Measurements from ENCODE around the gene SLC22A3. TPM values are rescaled to one million over a fixed set of nuclear protein-coding genes. Genes with fewer than 3 reads are reported as not detected.

Gene SLC22A3
- total RNA-seq, 1 donor from 2014 or later, result 0.18 TPM

GRCh38 chr6:160457823-160458222 lies 109.6 kb downstream of the SLC22A3 start:
- TF ChIP-seq CTCF (IDR thresholded peaks at IDR 0.05; ENCODE audit: unreplicated experiment), result no peak
- Mint-ChIP-seq H3K36me3 (ENCODE audit: low read depth, unreplicated experiment) (no peaks in the 10 kb centered on the region), H3K27me3 (ENCODE audit: unreplicated experiment) (no peaks in the 10 kb centered on the region), H3K4me3 (ENCODE audit: unreplicated experiment) (no peak overlapping the region), H3K9me3 (ENCODE audit: unreplicated experiment) (no peaks in the 10 kb centered on the region), H3K4me1 (ENCODE audit: unreplicated experiment) (peaks cover 3% of the 10 kb centered on the region), H3K27ac (ENCODE audit: unreplicated experiment) (no peak overlapping the region)
- DNase-seq (ENCODE audit: low spot score), result no peak

GRCh38 chr6:160461641-160462040 lies 113.5 kb downstream of the SLC22A3 start:
- H3K27ac Mint-ChIP-seq (ENCODE audit: unreplicated experiment), result no peak overlapping the region
- no peaks in the 10 kb centered on the region for H3K36me3 Mint-ChIP-seq (ENCODE audit: low read depth, unreplicated experiment)
- TF ChIP-seq CTCF (IDR thresholded peaks at IDR 0.05; ENCODE audit: unreplicated experiment), result no peak
- H3K9me3 Mint-ChIP-seq (ENCODE audit: unreplicated experiment), result no peaks in the 10 kb centered on the region
- no peak for DNase-seq (ENCODE audit: low spot score)
- H3K4me3 Mint-ChIP-seq (ENCODE audit: unreplicated experiment), result no peak overlapping the region
- H3K4me1 Mint-ChIP-seq (ENCODE audit: unreplicated experiment), result peaks cover 5% of the 10 kb centered on the region
- peaks cover 3% of the 10 kb centered on the region for H3K27me3 Mint-ChIP-seq (ENCODE audit: unreplicated experiment)

GRCh38 chr6:160462116-160462515 lies 113.9 kb downstream of the SLC22A3 start:
- peaks cover 5% of the 10 kb centered on the region for H3K4me1 Mint-ChIP-seq (ENCODE audit: unreplicated experiment)
- DNase-seq (ENCODE audit: low spot score), result no peak
- no peak overlapping the region for H3K4me3 Mint-ChIP-seq (ENCODE audit: unreplicated experiment)
- no peaks in the 10 kb centered on the region for H3K36me3 Mint-ChIP-seq (ENCODE audit: low read depth, unreplicated experiment)
- H3K27ac Mint-ChIP-seq (ENCODE audit: unreplicated experiment), result no peak overlapping the region
- H3K9me3 Mint-ChIP-seq (ENCODE audit: unreplicated experiment), result no peaks in the 10 kb centered on the region
- no peak for TF ChIP-seq CTCF (IDR thresholded peaks at IDR 0.05; ENCODE audit: unreplicated experiment)
- peaks cover 6% of the 10 kb centered on the region for H3K27me3 Mint-ChIP-seq (ENCODE audit: unreplicated experiment)

GRCh38 chr6:160462551-160463109 lies 114.5 kb downstream of the SLC22A3 start:
- H3K4me3 Mint-ChIP-seq (ENCODE audit: unreplicated experiment), result no peak overlapping the region
- H3K36me3 Mint-ChIP-seq (ENCODE audit: low read depth, unreplicated experiment), result no peaks in the 10 kb centered on the region
- no peak for TF ChIP-seq CTCF (IDR thresholded peaks at IDR 0.05; ENCODE audit: unreplicated experiment)
- no peaks in the 10 kb centered on the region for H3K9me3 Mint-ChIP-seq (ENCODE audit: unreplicated experiment)
- peaks cover 5% of the 10 kb centered on the region for H3K4me1 Mint-ChIP-seq (ENCODE audit: unreplicated experiment)
- peaks cover 6% of the 10 kb centered on the region for H3K27me3 Mint-ChIP-seq (ENCODE audit: unreplicated experiment)
- peak overlapping the region; percentile 58 for H3K27ac Mint-ChIP-seq (ENCODE audit: unreplicated experiment)
- no peak for DNase-seq (ENCODE audit: low spot score)

- no peaks in the 10 kb centered on the region for H3K9me3 Mint-ChIP-seq (ENCODE audit: unreplicated experiment)
- H3K27me3 Mint-ChIP-seq (ENCODE audit: unreplicated experiment), result peaks cover 6% of the 10 kb centered on the region
- no peak overlapping the region for H3K27ac Mint-ChIP-seq (ENCODE audit: unreplicated experiment)
- no peak for TF ChIP-seq CTCF (IDR thresholded peaks at IDR 0.05; ENCODE audit: unreplicated experiment)
- no peaks in the 10 kb centered on the region for H3K36me3 Mint-ChIP-seq (ENCODE audit: low read depth, unreplicated experiment)
- H3K4me1 Mint-ChIP-seq (ENCODE audit: unreplicated experiment), result peaks cover 5% of the 10 kb centered on the region
- no peak for DNase-seq (ENCODE audit: low spot score)
- no peak overlapping the region for H3K4me3 Mint-ChIP-seq (ENCODE audit: unreplicated experiment)
Measured at GRCh38 chr6:160464744-160465143, 116.6 kb downstream of the SLC22A3 start.
